CD4-positive, alpha-beta memory T cell (primary cell): ENCODE measurements around the gene LRP1B. TPM values are rescaled to one million over a fixed set of nuclear protein-coding genes. Genes with fewer than 3 reads are reported as not detected.

Experiments used
- CTCF ChIA-PET: fragments of 350-600 bp; sonication (Branson Sonifier 250); formaldehyde crosslinking; loops from one replicate; lab custom pipeline; 2021; ENCODE audit warnings: inconsistent platforms; ENCODE audit not compliant: partially characterized antibody; lab: Charles Lee
- POLR2A ChIA-PET: fragments of 350-600 bp; sonication (Branson Sonifier 250); formaldehyde crosslinking; loops from one replicate; lab custom pipeline; 2021; ENCODE audit not compliant: partially characterized antibody; lab: Charles Lee
- DNase-seq, 5 donors: peaks; one replicate each; pipeline versions ENCODE4 v3.0.0 to v3.0.0-alpha.2; 2020 to 2022; ENCODE audit warnings: mixed read lengths in 1 of 5
- H3K27ac ChIP-seq: one replicate; pipeline ENCODE4 v1.7.0; 2013; ENCODE audit warnings: low read depth, low read length
- H3K27me3 ChIP-seq: 2 replicates; pipeline ENCODE4 v1.7.0; 2013; ENCODE audit warnings: mild to moderate bottlenecking, low read length, moderate library complexity; ENCODE audit not compliant: insufficient read depth
- H3K36me3 ChIP-seq: 2 replicates; pipeline ENCODE4 v1.7.0; 2013; ENCODE audit warnings: mild to moderate bottlenecking, low read length, moderate library complexity; ENCODE audit not compliant: insufficient read depth
- H3K4me1 ChIP-seq: 2 replicates; pipeline ENCODE4 v1.7.0; 2013; ENCODE audit warnings: mild to moderate bottlenecking, low read length, moderate library complexity; ENCODE audit not compliant: insufficient read depth
- H3K4me3 ChIP-seq, 2 donors: one replicate each; pipeline ENCODE4 v1.7.0; 2013; ENCODE audit warnings: low read length in 2 of 2, mild to moderate bottlenecking in 1 of 2
- H3K9me3 ChIP-seq, 2 donors: one replicate each; pipeline ENCODE4 v1.7.0; 2013; ENCODE audit warnings: low read length in 2 of 2, control low read depth in 1 of 2; ENCODE audit not compliant: control insufficient read depth in 1 of 2
- H3K27ac Mint-ChIP-seq, 7 donors: one replicate each; pipeline ENCODE4 v1.8.0; 2020 to 2021; ENCODE audit warnings: mixed read lengths in 7 of 7, mild to moderate bottlenecking in 6 of 7, inconsistent platforms in 3 of 7, moderate library complexity in 3 of 7
- H3K27me3 Mint-ChIP-seq, 2 donors: one replicate each; pipeline ENCODE4 v1.8.0; 2020 to 2021; ENCODE audit warnings: mixed read lengths in 2 of 2
- H3K36me3 Mint-ChIP-seq, 2 donors: one replicate each; pipeline ENCODE4 v1.8.0; 2020 to 2021; ENCODE audit warnings: mixed read lengths in 2 of 2, inconsistent platforms in 1 of 2, mild to moderate bottlenecking in 1 of 2
- H3K4me1 Mint-ChIP-seq, 4 donors: one replicate each; pipeline ENCODE4 v1.8.0; 2020 to 2021; ENCODE audit warnings: mixed read lengths in 4 of 4, mild to moderate bottlenecking in 1 of 4
- H3K4me3 Mint-ChIP-seq, 8 donors: one replicate each; pipeline ENCODE4 v1.8.0; 2020 to 2021; ENCODE audit warnings: mixed read lengths in 8 of 8, mild to moderate bottlenecking in 7 of 8, moderate library complexity in 6 of 8, inconsistent platforms in 3 of 8
- H3K9me3 Mint-ChIP-seq, 8 donors: one replicate each; pipeline ENCODE4 v1.8.0; 2020 to 2021; ENCODE audit warnings: mixed read lengths in 8 of 8, mild to moderate bottlenecking in 5 of 8, inconsistent platforms in 3 of 8, moderate library complexity in 1 of 8
- intact Hi-C: fragments of 100-400 bp; cut with micrococcal nuclease; formaldehyde crosslinking; loops from one replicate; pipeline ENCODE4 v1.15.1; 2023
- polyA plus RNA-seq, 2 donors: library from polyadenylated mRNA; unstranded; fragments of 300-500 nt; fragmentation: Illumina TruSeq; gene quantifications; one replicate each; pipeline ENCODE4 v1.2.3, GENCODE V29; 2021
- total RNA-seq, 2 experiments: library from RNA; stranded (reverse); gene quantifications; one replicate each; pipeline ENCODE4 v1.2.3, GENCODE V29; 2021

Gene LRP1B
- total and polyA plus RNA-seq, 4 experiments from 2014 or later: not detected

- no peaks in the 10 kb centered on the region for H3K4me1 ChIP-seq
- Mint-ChIP-seq H3K27me3 (no peaks in the 10 kb centered on the region), H3K9me3 (peaks cover 0 to 8% (median under 1%) of the 10 kb centered on the region in 8 donors), H3K27ac (no peak overlapping the region), H3K4me3 (no peak overlapping the region), H3K4me1 (no peaks in the 10 kb centered on the region), H3K36me3 (no peaks in the 10 kb centered on the region)
- H3K27ac ChIP-seq: no peak overlapping the region
- CTCF ChIA-PET: no interaction called here
- intact Hi-C loops: no loop called here
- no peaks in the 10 kb centered on the region for H3K36me3 ChIP-seq
- no peaks in the 10 kb centered on the region for H3K9me3 ChIP-seq
- POLR2A ChIA-PET: no interaction called here
- H3K4me3 ChIP-seq: no peak overlapping the region
- H3K27me3 ChIP-seq: no peaks in the 10 kb centered on the region
- DNase-seq: no peak
These were observed 500.3 kb downstream of the LRP1B start for GRCh38 chr2:141630407-141630930.

GRCh38 chr2:141620372-141620771, 510.4 kb downstream of the LRP1B start:
- H3K27ac ChIP-seq: no peak overlapping the region
- POLR2A ChIA-PET: no interaction called here

GRCh38 chr2:141618457-141618856, 512.4 kb downstream of the LRP1B start:
- no peaks in the 10 kb centered on the region for H3K27me3 Mint-ChIP-seq
- Histone ChIP-seq H3K27ac (no peak overlapping the region), H3K4me1 (no peaks in the 10 kb centered on the region), H3K36me3 (no peaks in the 10 kb centered on the region), H3K9me3 (no peaks in the 10 kb centered on the region), H3K4me3 (no peak overlapping the region), H3K27me3 (no peaks in the 10 kb centered on the region)
- POLR2A ChIA-PET: no interaction called here
- H3K4me3 Mint-ChIP-seq: no peak overlapping the region
- intact Hi-C loops: no loop called here
- H3K4me1 Mint-ChIP-seq: no peaks in the 10 kb centered on the region
- CTCF ChIA-PET: no interaction called here
- H3K27ac Mint-ChIP-seq: no peak overlapping the region
- H3K36me3 Mint-ChIP-seq: no peaks in the 10 kb centered on the region
- H3K9me3 Mint-ChIP-seq: peaks cover 2 to 22% (median 6%) of the 10 kb centered on the region in 8 donors
- no peak for DNase-seq

More at GRCh38 chr2:141620372-141620771, 510.4 kb downstream of the LRP1B start:
- peaks cover 0 to 15% (median 7%) of the 10 kb centered on the region in 8 donors for H3K9me3 Mint-ChIP-seq
- CTCF ChIA-PET: no interaction called here
- Histone ChIP-seq H3K4me1 (no peaks in the 10 kb centered on the region), H3K36me3 (no peaks in the 10 kb centered on the region), H3K9me3 (no peaks in the 10 kb centered on the region), H3K27me3 (no peaks in the 10 kb centered on the region), H3K4me3 (no peak overlapping the region)
- H3K4me3 Mint-ChIP-seq: no peak overlapping the region
- H3K27me3 Mint-ChIP-seq: no peaks in the 10 kb centered on the region
- no peak for DNase-seq
- no peaks in the 10 kb centered on the region for H3K4me1 Mint-ChIP-seq
- no peaks in the 10 kb centered on the region for H3K36me3 Mint-ChIP-seq
- H3K27ac Mint-ChIP-seq: no peak overlapping the region
- intact Hi-C loops: no loop called here

GRCh38 chr2:141611981-141612380, 518.8 kb downstream of the LRP1B start:
- H3K4me1 Mint-ChIP-seq: no peaks in the 10 kb centered on the region
- H3K9me3 Mint-ChIP-seq: peaks cover 0 to 15% (median 5%) of the 10 kb centered on the region in 8 donors
- Histone ChIP-seq H3K4me1 (no peaks in the 10 kb centered on the region), H3K27ac (no peak overlapping the region), H3K4me3 (no peak overlapping the region), H3K9me3 (no peaks in the 10 kb centered on the region), H3K36me3 (no peaks in the 10 kb centered on the region), H3K27me3 (no peaks in the 10 kb centered on the region)
- H3K27ac Mint-ChIP-seq: no peak overlapping the region
- H3K36me3 Mint-ChIP-seq: no peaks in the 10 kb centered on the region
- DNase-seq: no peak
- H3K4me3 Mint-ChIP-seq: no peak overlapping the region
- POLR2A ChIA-PET: no interaction called here
- intact Hi-C loops: no loop called here
- CTCF ChIA-PET: no interaction called here
- H3K27me3 Mint-ChIP-seq: no peaks in the 10 kb centered on the region

GRCh38 chr2:141611176-141611571, 519.6 kb downstream of the LRP1B start:
- H3K4me3 Mint-ChIP-seq: no peak overlapping the region
- CTCF ChIA-PET: no interaction called here
- Histone ChIP-seq H3K27ac (no peak overlapping the region), H3K27me3 (no peaks in the 10 kb centered on the region), H3K9me3 (no peaks in the 10 kb centered on the region), H3K4me1 (no peaks in the 10 kb centered on the region), H3K36me3 (no peaks in the 10 kb centered on the region), H3K4me3 (no peak overlapping the region)
- no peak for DNase-seq
- H3K9me3 Mint-ChIP-seq: peaks cover 0 to 15% (median 5%) of the 10 kb centered on the region in 8 donors
- intact Hi-C loops: no loop called here
- no peaks in the 10 kb centered on the region for H3K27me3 Mint-ChIP-seq
- POLR2A ChIA-PET: no interaction called here
- no peak overlapping the region for H3K27ac Mint-ChIP-seq
- H3K36me3 Mint-ChIP-seq: no peaks in the 10 kb centered on the region
- no peaks in the 10 kb centered on the region for H3K4me1 Mint-ChIP-seq

GRCh38 chr2:141610564-141611175, 520.1 kb downstream of the LRP1B start:
- Mint-ChIP-seq H3K4me3 (no peak overlapping the region), H3K27ac (no peak overlapping the region), H3K36me3 (no peaks in the 10 kb centered on the region), H3K27me3 (no peaks in the 10 kb centered on the region), H3K9me3 (peaks cover 0 to 16% (median 5%) of the 10 kb centered on the region in 8 donors), H3K4me1 (no peaks in the 10 kb centered on the region)
- ChIA-PET POLR2A (no interaction called here), CTCF (no interaction called here)
- H3K27me3 ChIP-seq: no peaks in the 10 kb centered on the region
- intact Hi-C loops: no loop called here
- H3K36me3 ChIP-seq: no peaks in the 10 kb centered on the region
- no peaks in the 10 kb centered on the region for H3K9me3 ChIP-seq
- DNase-seq: no peak
- no peak overlapping the region for H3K4me3 ChIP-seq
- H3K4me1 ChIP-seq: no peaks in the 10 kb centered on the region
- no peak overlapping the region for H3K27ac ChIP-seq

- intact Hi-C loops: no loop called here
- Mint-ChIP-seq H3K27me3 (no peaks in the 10 kb centered on the region), H3K27ac (no peak overlapping the region), H3K4me3 (no peak overlapping the region), H3K4me1 (no peaks in the 10 kb centered on the region), H3K9me3 (peaks cover 0 to 7% (median 4%) of the 10 kb centered on the region in 8 donors), H3K36me3 (no peaks in the 10 kb centered on the region)
- Histone ChIP-seq H3K36me3 (no peaks in the 10 kb centered on the region), H3K4me3 (no peak overlapping the region), H3K9me3 (no peaks in the 10 kb centered on the region), H3K27ac (no peak overlapping the region), H3K4me1 (no peaks in the 10 kb centered on the region), H3K27me3 (no peaks in the 10 kb centered on the region)
- ChIA-PET POLR2A (no interaction called here), CTCF (no interaction called here)
- no peak for DNase-seq
These were observed 525.7 kb downstream of the LRP1B start for GRCh38 chr2:141605163-141605562.
